Hematopoietic multipotent progenitor cell treated with erythropoietin and hydrocortisone succinate and interleukin-3 and kit ligand, for 8 days (in vitro differentiated cells): Measurements from ENCODE around the gene TRMT61A.
A peak's percentile ranks its signal among the peaks of the same experiment; 100 is the strongest.
"Not testable (repeated sequence)": the region's sequence is repeated elsewhere in the genome, so short reads cannot be mapped to it uniquely, and the experiment has no call there.

Source experiments
- DNase-seq: peaks from one replicate; pipeline ENCODE4 v3.0.0-alpha.2; 2015

Gene TRMT61A

DNA sequence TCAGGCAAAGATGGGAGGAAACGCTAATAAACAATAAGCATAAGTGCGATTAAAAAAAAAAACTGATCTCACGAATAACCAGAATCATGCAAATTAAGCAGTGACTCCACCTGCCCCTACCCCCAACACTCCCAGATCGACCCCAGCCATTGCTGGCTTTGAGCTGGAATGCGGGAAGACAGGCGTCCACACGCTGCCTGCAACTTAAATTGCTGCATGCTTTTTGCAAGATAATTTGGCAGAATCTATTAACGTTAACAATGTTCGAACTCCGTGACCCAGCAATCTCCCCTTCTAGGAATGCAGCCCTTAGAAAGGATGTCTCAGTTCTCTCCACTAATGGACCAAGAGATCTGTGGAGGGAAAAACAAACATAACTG is 5.4 kb upstream of the TRMT61A start:
- no peak for DNase-seq

DNA sequence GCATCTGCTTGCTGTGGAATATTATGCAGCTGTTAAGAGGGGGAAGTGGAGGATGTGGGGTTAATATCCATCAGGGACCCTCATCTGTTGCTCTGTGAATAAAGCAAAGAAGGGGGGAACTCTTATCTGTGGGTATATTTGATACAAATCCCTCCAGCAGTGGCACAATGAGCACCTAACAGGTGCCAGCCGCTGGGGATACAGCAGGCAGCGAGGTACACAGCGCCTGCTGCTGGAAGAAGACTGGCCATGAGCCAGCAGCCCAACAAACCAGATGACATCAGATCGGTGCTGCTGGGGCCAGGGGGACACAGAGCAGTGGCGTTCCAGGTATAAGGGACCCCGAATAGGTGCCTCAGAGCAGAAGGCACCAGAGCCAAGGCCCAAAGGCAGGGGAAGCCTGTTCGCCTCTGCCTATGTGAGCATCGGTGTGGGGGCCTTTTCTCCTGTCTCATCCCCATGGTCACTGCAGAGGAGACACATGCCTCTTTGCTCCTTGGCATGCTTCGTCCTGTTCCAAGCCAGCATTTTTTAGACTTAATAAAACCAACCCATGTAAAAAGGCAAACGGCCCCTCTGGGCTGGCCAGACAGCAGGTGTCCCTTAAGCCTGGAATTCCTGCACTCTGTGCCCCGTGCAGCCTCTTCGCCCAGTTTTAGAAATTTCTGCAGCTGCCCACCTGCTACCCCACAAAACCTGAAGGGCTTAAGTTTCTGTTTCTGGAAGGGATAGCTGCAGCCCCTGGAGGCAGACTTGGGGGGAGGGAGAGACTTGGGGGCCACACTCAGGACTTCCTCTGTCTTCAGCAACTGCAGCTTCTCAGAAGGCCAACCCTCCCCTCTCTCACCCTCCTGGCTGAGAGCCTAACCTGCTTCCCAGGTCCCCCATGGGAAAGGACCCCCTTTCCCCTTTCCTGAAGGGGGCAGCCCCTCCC is 4.7 kb upstream of the TRMT61A start:
- no peak for DNase-seq

DNA sequence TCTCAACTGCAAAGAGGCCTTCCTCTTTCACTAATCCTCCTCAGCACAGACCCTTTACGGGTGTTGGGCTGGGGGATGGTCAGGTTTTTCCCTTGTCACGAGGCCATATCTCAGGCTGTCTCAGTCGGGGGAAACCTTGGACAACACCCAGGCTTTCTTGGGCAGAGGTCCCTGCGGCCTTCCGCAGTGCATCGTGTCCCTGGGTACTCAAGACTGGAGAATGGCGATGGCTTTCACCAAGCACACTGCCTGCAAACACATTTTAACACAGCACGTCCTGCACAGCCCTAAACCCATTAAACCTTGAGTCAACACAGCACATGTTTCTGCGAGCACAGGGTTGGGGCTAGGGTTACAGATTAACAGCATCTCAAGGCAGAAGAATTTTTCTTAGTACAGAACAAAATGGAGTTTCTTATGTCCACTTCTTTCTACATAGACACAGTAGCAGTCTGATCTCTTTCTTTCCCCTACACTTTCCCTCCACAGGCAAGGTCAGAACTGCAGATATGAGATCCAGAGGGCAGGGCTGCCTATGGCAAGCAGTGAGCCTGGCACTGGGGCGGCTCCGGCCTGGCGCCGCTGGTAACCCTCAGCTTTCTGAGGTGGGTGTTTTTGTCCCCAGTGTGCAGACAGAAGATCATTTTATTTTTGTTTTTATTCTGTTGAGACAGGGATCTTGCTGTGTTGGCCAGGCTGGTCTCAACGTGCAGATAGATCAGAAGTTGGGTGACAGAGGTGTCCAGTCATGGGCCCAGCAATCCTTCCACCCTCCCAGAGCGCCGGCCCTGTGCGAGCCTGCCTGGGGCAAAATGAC is 3.4 kb upstream of the TRMT61A start:
- DNase-seq: not testable (repeated sequence)

DNA sequence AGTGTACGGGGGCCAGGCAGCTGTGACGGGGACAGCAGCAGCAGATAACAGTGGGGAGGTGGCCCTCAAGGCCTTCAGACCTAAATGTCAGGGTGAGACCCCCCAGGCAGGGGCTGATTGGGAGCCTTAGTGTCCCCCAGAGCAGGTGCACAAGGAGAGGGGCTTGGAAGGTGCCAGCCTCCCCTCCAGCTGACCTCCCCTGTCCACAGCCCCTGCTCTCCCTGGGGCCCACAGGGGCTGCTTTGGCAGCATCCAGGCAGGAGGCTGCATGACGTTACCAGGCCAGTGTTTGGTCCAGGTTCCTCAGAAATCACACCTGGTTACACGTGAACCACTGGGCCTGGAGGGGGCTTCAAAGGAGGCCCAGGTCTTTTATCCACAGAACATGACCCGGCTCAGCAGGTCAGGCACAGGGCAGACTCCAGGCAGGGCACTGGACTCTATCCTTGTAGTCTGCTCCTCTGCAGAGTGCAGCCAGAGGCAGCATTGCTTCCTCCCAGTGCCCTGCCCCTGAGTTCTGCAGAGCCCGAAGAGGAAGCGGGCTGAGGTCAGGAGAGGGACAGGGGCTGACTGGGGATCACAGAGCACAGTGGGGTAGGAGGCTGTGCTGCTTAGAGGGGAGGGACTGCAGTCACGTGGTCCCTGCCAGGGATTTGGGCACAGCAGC is 2.6 kb upstream of the TRMT61A start:
- no peak for DNase-seq

DNA sequence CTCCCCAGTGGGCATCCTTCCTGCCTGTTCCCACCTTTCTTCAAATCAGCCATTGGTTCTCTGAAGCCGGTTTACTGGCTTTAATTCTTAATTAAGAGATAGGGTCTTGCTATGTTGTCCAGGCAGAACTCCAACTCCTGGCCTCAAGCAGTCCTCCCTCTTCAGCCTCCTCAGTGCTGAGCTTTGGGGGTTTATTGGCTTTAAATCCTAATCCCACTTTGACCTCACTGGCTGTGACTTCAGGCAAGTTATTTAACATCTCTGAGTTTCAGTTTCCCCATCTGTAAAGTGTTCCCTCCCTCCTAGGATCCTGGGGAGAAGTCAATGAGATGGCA is 2.1 kb upstream of the TRMT61A start:
- DNase-seq: no peak

DNA sequence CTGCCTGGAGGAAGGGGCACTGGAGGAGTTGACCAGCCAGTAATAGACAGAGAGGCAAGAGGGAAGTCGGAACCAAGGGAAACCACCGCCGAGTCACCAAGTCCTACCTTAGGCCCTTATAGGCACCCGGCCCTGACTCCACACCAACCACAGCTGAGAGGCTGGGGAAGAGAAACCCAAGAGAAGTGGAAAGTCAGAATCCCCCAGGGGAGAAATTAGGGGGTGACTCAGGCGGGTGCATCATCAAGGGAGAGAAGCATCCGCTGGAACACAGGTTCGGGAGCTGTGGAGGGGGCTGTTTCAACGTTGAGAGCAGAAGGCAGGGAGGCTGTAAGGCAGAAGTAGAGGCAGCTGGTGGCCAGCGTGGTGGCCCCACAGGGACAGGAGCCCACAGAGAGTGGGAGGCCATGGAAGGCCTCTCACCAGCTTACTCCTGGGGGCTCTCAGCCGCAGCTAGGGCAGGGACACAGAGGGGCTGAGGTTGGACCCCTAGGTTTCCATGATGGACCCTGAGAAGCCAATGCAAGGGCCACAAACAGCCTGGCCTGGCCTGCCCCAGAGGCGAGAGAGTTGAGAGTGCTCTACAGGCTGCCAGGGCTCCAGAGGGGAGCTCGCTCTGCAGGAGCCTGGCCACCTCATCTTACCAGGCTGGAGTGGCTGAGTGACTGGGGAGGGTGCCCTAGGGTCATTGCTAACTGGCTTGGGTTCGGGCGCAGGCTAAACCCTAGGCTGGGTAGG is 1.4 kb upstream of the TRMT61A start:
- DNase-seq: no peak

DNA sequence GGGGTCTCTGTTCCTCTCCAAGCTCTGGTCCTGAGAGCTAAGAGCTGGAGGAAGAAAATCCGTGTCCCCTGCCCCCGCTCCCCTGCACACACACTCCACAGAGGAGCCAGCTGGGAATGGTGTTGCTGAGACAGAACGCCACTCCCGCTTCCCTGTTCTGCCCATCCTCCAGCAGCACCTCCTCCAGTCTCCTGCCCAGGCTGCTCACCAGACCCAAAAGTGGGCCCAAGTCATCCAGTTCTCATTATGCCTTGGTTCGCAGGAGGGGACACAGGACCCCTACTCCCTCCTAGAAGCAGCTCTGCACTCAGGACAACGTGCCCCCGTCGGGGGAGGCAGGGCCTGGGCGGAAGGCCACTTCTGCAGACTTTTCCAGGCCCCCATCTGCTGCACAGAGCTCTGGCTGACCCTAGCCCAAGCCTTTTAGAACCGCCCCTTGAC is 830 bp upstream of the TRMT61A start:
- no peak for DNase-seq

DNA sequence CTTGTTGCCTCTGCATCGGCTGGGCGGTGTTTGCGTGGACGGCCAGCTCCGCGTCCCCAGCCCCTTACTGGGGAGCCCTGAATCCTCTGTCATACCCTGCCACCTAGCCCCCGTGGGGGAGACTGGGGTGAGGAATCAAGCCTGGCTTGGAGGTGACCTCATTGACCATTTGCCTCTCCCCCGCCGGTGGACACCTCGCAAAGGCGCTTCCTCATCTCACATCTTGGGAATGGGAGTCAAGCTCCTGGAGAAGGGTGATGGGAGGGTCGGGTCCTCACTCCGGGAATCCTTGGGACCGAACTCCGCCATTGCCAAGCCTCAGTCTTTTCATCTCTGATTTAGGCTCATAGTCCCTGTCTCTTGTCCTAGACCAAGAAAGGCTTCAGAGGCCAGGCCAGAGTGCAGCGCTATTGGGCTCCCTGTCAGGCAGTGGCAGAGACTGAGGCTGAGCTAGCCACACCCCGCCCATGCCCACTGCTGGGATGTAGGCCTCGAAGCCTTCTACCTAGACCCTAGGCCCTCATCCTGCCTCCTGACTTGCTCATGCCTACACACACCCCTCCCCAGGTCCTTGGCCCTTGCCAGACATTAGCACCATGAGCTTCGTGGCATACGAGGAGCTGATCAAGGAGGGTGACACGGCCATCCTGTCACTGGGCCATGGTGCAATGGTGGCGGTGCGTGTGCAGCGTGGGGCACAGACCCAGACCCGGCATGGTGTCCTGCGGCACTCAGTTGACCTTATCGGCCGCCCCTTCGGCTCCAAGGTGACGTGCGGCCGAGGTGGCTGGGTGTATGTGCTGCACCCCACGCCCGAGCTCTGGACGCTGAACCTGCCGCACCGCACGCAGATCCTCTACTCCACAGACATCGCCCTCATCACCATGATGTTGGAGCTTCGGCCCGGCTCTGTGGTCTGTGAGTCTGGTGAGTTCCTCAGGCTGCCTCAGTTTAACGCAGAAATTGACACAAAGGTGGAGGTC is 678 bp downstream of the TRMT61A start:
- DNase-seq: no peak

DNA sequence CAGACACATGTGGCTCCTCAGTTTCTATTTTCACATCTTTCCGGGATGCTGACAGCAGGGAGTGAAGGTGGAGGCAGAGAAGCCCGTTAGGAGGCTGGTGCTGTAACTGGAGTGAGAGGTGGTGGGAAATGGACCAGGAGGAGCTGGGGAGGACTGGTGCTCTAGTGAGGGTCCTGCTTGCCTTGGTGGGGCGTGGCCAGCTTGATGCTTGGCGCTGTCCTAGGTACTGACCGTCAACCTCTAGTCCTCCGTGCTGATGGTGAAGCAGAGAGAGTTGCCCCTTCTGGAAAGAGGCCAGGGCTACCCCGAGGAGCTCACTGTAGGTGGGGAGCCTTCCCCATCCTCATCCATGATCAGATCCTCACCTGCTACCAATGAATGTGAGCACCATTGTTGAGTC is 1.4 kb downstream of the TRMT61A start:
- peak; percentile 50 for DNase-seq

DNA sequence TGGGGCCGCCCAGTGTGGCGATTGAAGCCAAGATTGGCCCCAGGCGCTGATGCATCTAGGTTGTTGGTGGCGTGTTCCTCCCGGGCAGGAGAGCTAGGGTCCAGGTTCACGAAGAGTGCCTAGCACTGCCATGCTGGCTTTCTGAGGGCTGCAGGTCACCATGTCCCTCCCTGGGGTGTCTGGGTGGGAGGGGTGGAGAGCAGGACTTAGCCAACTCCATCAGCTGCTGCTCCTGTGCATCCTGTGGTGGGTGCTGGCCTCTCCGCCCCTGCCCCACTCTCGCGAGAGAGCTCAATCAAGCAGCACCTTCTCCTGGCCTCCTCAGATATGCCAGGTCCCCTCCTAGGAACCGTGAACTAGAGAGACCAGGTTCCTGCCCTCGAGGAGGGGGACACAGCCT is 1.8 kb downstream of the TRMT61A start:
- no peak for DNase-seq

DNA sequence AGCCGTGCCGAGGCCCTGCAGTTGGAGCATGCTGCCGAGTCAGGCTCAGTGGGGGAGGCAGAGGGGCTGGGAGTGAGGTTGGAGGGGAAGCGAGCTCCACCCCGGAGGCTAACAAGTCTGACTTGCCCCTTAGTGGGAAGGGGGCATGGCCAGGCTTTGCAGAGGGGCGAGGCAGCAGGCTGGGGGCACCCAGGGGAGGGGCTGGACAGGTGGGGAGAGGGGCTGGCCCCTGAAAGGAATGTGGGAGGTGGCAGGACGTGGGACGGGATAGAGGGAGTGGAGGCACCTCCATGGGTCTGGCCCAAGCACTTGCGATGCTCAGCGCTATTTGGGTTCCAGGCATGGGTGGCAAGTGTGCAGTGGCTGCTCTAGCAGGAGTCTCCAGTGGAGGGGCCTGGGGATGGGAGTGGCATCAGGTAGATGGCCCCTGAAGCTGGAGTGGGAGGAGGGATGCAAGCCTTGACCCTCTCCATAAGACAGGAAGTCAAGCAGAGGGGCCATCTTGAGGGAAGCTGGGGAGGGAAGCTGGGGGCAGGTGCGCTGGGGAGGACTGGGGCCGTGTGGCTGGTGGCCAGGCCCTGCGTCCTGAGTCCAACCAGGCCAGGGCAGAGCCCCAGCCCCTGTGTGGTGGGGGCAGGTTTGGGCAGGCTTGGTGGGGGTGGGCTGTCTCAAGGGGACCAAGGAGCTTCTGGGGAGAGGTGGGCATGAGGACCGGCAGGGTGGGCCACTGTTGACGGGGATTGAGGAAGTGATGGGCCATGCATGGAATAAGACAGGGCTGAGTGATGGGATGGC is 2.6 kb downstream of the TRMT61A start:
- DNase-seq: no peak

DNA sequence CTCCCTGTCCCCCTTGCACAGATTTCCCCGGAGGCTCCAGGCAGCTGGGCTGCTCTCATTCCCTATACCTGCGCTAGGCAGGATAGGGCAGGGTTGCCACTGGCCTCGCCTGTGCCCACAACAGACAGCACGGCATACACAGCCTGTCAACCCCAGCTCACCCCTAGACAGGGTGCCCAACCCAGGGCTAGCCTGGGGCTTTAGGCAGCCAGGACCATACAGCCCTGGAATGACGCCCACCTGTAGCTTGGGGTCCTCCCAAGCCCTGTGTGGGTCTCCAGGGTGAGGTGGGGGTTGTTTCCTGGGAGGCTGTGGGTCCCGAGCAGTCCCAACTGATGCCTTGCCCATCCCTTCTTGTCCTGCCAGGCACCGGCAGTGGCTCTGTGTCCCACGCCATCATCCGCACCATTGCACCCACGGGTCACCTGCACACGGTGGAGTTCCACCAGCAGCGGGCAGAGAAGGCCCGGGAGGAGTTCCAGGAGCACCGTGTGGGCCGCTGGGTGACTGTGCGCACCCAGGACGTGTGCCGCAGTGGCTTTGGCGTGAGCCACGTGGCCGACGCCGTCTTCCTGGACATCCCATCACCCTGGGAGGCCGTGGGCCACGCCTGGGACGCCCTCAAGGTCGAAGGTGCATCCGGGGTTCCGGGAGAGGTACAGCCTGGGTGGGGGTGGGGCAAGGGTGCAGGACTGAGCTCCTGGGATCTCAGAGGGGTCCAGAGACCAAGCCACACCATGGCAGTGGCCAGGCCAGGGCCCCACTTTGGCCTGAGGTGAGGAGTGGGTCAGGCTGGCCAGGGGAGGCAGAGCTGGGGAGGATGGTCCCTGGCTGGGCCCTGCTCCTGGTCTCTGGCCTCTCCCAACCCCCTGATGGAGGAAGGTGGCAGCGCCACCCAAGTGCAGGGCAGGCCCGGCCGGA is 3.5 kb downstream of the TRMT61A start:
- DNase-seq: no peak

DNA sequence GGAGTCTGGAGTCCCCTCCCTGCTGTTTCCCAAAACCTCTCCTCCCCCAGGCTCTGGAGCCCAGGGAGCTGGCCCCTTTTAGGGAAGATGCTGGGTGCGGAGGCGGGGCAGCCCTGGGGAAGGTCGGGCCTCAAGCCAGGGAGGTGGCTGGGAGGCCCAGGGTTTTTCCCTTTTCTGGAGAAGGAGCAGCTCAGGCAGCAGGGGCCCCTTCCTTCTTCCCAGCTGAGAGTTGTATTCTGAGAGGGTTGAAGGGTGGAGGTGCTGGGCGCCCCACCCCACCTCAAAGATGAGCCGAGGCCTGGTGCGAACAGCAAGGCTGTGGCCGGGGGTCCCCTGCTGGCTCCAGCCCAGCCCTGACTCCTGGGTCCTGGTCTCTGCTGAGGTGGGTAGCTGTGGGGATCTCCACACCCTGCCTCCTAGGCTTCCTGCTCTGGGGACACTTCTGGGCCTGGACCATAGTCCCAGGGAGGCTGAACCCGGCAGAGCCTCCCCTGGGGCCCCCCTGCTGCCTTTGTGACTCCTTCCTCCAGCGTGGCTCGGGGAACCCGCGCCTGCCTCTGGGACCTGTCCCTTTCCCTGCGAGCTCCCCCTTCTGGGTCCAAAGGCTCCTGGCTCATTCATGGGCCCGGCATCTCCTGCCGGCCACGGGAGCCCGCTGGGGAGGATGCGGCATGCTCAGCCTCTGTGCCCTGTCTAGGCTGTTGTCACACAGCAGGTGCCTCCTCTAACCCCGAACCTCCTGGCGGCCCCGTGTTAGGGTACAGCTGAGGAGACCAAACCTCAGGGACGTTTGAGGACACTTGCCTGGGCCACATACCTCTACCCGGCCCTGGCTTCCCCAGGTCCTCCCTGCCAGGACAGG is 4.4 kb downstream of the TRMT61A start:
- no peak for DNase-seq

DNA sequence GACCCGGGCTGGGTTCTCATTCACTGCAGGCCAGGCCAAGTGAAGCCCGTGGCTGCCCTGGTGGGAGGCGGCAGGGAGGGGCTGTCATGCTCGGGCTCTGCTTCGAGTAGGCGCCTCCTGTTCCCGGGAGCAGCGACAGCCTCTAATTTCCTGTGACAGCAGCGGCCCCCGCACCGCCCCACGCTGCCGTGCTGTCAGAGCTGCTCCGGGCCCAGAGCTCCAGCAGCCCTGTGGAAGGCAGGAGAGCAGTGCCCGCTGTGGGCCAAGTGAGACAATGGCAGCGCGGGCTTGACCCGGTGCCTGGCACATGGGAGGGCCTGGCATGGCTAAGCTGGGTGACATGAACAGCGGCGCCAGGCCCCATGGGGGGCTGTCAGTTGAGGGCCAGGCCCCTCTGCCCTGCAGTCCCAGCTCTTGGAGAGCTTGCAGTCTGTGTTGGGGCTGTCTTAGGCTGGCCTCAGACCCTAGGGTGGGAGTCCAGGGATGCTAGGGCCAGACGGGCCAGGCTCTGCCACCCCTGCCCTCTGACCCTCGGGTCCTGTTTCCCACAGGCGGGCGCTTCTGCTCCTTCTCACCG is 5.1 kb downstream of the TRMT61A start:
- DNase-seq: no peak

DNA sequence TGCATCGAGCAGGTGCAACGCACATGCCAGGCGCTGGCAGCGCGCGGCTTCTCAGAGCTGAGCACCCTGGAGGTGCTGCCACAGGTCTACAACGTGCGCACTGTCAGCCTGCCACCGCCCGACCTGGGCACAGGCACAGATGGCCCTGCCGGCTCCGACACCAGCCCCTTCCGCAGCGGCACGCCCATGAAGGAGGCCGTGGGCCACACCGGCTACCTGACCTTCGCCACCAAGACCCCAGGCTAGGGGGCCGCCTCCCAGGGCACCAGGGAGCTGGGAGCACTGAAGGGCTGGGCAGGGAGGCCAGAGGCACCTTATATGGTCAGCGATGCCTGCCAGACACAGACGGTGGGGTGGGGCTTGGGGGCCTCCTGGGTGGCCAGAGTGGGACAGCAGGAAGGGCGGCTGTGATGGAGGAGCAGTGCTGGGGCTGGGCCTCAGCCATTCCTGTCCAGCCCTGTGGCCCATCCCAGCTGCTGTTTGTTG is 5.6 kb downstream of the TRMT61A start:
- DNase-seq: no peak

DNA sequence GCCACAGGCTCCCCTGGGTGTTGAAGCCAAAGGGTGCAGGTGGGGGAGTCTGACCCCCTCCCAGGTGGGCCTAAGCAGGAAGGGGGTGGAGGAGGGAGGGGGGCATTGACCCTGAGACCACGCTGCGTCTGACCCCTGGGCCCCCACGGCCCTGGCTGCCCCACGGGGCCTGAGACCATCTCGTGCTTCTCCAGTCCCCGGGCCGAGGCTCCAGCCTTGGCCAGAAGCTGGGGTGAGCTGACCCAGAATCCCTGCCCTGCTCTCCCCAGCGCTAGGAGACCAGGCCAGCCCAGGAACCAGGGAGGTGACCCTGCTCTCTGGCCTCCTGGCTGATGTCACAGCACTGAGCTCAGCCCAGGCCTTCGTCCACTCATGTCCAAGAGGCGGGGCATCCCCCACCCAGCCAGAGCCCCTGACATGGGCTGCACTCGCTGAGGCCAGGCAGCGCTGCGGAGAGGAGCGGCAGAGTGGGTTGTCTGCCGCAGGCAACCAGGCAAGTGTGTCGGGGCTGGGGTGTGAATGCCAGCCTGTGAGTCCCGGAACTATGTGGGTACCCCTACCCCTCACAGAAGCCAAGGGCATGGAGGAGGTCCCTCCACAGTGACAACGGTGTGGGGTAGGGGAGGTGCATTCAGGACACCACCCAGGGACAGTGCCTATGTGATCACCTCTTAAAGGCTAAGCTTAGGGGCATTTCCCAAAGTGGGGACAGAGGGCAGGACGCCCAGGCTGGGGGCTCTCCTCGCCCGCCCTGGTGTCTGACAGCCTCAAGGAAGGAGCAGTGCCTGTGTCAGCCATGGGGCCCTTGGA is 6.3 kb downstream of the TRMT61A start:
- no peak for DNase-seq
